Lung (tissue), 12 donors: Measurements from ENCODE around the gene ZYX. TPM values are rescaled to one million over a fixed set of nuclear protein-coding genes. Genes with fewer than 3 reads are reported as not detected.

Source experiments
- ATAC-seq: fragments of 200-7000 bp; cut with Tn5 transposase; one replicate; pipeline ENCODE4 v1.9.1; 2020; ENCODE audit warnings: moderate number of reproducible peaks; ENCODE audit not compliant: insufficient read depth, low FRiP score
- DNase-seq, 3 donors: peaks; one replicate each; pipeline ENCODE4 v3.0.0-alpha.2; 2013 to 2017
- H3K27ac ChIP-seq, 2 donors: one replicate each; pipeline ENCODE4 v1.5.1; 2013; ENCODE audit warnings: mild to moderate bottlenecking in 2 of 2, moderate library complexity in 2 of 2, control low read depth in 1 of 2, inconsistent platforms in 1 of 2, low read depth in 1 of 2, low read length in 1 of 2
- H3K27me3 ChIP-seq, 3 donors: one replicate each; pipeline ENCODE4 v1.5.1; 2013; ENCODE audit warnings: low read length in 2 of 3; ENCODE audit not compliant: control insufficient read depth in 3 of 3, insufficient read depth in 3 of 3
- H3K36me3 ChIP-seq, 4 donors: one replicate each; pipeline ENCODE4 v1.5.1; 2013; ENCODE audit warnings: low read length in 4 of 4, mild to moderate bottlenecking in 1 of 4, moderate library complexity in 1 of 4; ENCODE audit not compliant: control insufficient read depth in 4 of 4, insufficient read depth in 4 of 4
- H3K4me1 ChIP-seq, 5 donors: one replicate each; pipeline ENCODE4 v1.5.1; 2013; ENCODE audit warnings: low read length in 5 of 5, mild to moderate bottlenecking in 2 of 5, moderate library complexity in 1 of 5; ENCODE audit not compliant: control insufficient read depth in 5 of 5, insufficient read depth in 5 of 5
- H3K4me3 ChIP-seq: one replicate; pipeline ENCODE4 v1.5.1; 2013; ENCODE audit warnings: mild to moderate bottlenecking, control low read depth, moderate library complexity
- H3K9ac ChIP-seq, 2 donors: one replicate each; pipeline ENCODE4 v1.5.1; 2013; ENCODE audit warnings: low read length in 2 of 2, control low read depth in 1 of 2; ENCODE audit not compliant: insufficient read depth in 1 of 2
- H3K9me3 ChIP-seq, 4 donors: one replicate each; pipeline ENCODE4 v1.5.1; 2013; ENCODE audit warnings: low read length in 3 of 4, mild to moderate bottlenecking in 1 of 4, moderate library complexity in 1 of 4; ENCODE audit not compliant: control insufficient read depth in 4 of 4, insufficient read depth in 3 of 4
- WGBS, 2 donors: extraction: QIAGEN DNeasy Blood & Tissue Kit; methylation state at CpG; one replicate each; pipeline ENCODE4 v1.1.7; 2013; 5-methylcytosine and 5-hydroxymethylcytosine counted together
- polyA plus RNA-seq, 2 donors: library from polyadenylated mRNA; stranded (reverse); fragments of 200-250 nt; gene quantifications; one replicate each; pipeline ENCODE4 v1.2.1, GENCODE V29; 2013
- total RNA-seq, 2 donors: library from RNA; depleted of rRNA in 1 of 2; stranded (reverse); fragments of >200 nt in 1 of 2; gene quantifications; one replicate each; pipeline ENCODE4 v1.2.1, GENCODE V29; 2014 to 2021
- TF ChIP-seq, protein P1 (sequence below): IDR thresholded peaks from 2 replicates; pipeline ENCODE4 v1.5.1; 2012; ENCODE audit warnings: mild to moderate bottlenecking; ENCODE audit errors: control extremely low read depth, extremely low read depth
- donor health status: control.
- donor health status: control.
- donor health status: Bipolar disorder and iron deficiency.
- donor health status: healthy.
- donor health status: DM: yes; HTN: yes; CAD: no.

ZYX gene
- total and polyA plus RNA-seq, 4 donors: 98.9 to 310 (median 183) TPM

DNA sequence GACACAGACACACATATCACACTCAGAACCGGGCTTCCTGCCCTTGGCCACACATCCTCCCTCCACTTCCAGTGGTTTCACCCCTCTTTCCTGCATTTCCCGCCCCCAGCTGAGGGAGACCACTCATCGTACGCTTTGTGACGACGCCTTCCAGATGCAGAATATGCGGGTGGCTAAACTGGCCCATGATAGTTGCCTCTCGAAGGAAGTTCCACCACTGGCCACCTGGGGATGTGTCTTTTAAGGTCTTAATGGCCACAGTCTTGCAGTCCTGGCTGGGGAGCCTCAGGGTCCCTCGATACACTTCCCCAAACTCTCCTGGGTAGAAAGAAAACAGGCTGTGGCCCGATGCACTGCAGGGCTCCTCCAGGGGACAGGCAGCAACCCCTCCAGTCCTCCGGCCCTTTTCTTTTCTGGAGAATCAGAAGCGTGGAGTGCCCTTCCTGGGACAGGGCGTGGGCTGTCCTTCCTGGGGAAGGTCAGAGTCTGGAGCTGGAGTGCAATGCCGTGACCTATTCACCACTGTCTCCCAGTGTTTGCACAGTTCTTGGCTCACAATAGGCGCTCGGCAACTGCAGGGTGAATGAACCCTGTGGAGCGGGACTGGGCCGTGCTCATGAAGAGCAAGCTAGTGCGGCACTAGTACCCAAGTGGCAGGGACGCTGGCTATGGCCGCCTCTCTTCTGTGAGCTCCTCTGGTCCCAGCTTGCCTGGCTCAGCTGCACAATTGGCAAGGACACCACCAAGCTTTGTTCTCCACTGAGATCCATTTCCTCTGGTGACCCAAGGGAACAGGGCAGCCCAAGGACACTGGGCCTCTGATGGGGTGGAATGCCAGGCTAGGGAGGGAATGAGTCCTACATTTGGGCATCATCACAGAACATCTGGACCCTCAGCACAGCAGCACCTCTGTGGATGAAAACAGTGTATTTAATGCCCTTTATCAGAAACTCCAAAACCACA, 14.3 kb downstream of the ZYX start:
- H3K4me1 ChIP-seq: peaks cover 0 to 80% (median 41%) of the 10 kb centered on the region in 5 donors
- peak in 2 of 3 donors; percentile 22 to 30 for DNase-seq
- H3K27me3 ChIP-seq: no peaks in the 10 kb centered on the region
- H3K27ac ChIP-seq: peak overlapping the region in 1 of 2 donors; percentile 5
- H3K9me3 ChIP-seq: no peaks in the 10 kb centered on the region
- no peak overlapping the region for H3K4me3 ChIP-seq
- no peak overlapping the region for H3K9ac ChIP-seq
- ATAC-seq: no peak
- TF ChIP-seq, protein P1, sequence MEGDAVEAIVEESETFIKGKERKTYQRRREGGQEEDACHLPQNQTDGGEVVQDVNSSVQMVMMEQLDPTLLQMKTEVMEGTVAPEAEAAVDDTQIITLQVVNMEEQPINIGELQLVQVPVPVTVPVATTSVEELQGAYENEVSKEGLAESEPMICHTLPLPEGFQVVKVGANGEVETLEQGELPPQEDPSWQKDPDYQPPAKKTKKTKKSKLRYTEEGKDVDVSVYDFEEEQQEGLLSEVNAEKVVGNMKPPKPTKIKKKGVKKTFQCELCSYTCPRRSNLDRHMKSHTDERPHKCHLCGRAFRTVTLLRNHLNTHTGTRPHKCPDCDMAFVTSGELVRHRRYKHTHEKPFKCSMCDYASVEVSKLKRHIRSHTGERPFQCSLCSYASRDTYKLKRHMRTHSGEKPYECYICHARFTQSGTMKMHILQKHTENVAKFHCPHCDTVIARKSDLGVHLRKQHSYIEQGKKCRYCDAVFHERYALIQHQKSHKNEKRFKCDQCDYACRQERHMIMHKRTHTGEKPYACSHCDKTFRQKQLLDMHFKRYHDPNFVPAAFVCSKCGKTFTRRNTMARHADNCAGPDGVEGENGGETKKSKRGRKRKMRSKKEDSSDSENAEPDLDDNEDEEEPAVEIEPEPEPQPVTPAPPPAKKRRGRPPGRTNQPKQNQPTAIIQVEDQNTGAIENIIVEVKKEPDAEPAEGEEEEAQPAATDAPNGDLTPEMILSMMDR: no peak
- 34 to 42% methylated on average over 20 to 21 of the region's 21 CpGs for WGBS, 2 donors
- peaks cover 0 to 19% (median 9%) of the 10 kb centered on the region in 4 donors for H3K36me3 ChIP-seq

DNA sequence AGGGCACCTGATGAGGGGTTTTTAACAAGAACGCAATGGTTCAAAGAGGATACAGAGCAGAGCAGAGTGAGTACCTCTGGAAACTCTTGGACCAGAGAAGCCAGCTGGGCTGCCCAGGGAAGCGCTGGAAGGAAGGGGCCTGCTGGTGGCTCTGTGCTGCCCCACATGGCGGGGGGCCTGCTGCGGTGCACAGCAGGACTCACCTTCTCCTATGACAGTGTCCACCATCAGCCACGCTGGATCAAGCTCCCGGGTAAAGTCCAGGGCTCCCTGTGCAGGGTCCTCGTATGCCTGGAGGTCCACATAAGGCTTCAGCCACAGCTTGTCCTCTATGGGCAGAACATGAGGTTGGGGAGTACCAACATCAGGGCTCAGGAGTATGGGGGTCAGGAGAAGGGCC, 15.0 kb downstream of the ZYX start:
- TF ChIP-seq, protein P1: no peak
- no peaks in the 10 kb centered on the region for H3K9me3 ChIP-seq
- ATAC-seq (no peak), DNase-seq (no peak)
- peaks cover 0 to 73% (median 40%) of the 10 kb centered on the region in 5 donors for H3K4me1 ChIP-seq
- H3K9ac ChIP-seq: no peak overlapping the region
- no peaks in the 10 kb centered on the region for H3K27me3 ChIP-seq
- 79 to 82% methylated on average over 7 of the region's 7 CpGs for WGBS, 2 donors
- H3K27ac ChIP-seq: peak overlapping the region in 1 of 2 donors; percentile 5
- peaks cover 0 to 13% (median 5%) of the 10 kb centered on the region in 4 donors for H3K36me3 ChIP-seq
- no peak overlapping the region for H3K4me3 ChIP-seq

DNA sequence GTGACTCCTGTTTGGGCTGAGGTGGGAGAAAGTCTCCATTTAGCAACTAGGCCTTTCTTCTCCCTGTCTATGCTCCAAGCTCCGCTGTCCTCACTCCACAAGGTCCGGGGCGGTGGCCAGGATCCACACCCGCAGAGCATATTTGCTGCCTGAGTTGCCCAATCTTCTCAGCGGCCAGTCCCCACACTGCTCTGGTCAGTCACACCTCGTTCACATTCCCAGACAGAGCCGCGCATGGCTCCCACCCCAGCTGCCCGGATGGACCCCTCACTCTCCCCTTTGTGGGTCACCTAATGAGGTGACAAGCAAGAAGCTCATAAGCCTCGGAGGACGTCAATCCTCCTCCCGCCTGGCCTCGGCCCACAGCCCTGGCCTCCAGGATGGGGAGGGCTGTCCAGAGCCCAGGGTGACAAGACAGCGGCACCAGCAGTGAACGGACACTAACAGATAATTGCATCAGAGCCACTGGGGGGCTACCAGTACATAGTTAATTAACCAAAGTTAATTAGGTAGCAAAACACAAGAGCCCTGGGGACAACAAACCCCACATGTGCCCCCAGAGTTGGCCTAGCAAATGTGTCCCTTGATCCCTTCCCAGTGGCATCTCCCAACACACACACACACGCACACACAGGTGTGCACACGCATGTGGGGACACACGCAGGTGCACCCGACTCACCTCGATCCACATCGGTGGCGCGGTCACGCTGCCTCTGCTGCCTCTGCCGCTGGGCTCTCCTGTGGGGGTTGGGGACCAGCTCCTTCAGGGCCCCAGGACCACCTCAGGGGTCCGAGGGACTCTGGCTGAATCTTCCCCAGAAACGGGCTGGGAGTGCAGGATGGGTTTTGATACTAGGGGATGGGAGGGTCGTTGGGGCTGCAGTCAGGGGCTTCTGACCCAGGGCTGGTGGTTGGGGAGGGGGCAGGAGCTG, 15.7 kb downstream of the ZYX start:
- DNase-seq (peak; percentile 96 to 97 (median 97)), ATAC-seq (no peak)
- H3K27ac ChIP-seq: no peak overlapping the region
- 87% methylated on average over 28 of the region's 28 CpGs for WGBS, 2 donors
- H3K9me3 ChIP-seq: no peaks in the 10 kb centered on the region
- TF ChIP-seq, protein P1: no peak
- H3K27me3 ChIP-seq: no peaks in the 10 kb centered on the region
- H3K4me3 ChIP-seq: no peak overlapping the region
- peaks cover 0 to 66% (median 33%) of the 10 kb centered on the region in 5 donors for H3K4me1 ChIP-seq
- H3K9ac ChIP-seq: no peak overlapping the region
- H3K36me3 ChIP-seq: peaks cover 0 to 6% (median 0%) of the 10 kb centered on the region in 4 donors
